Aorta (tissue), 5 donors: Measurements from ENCODE around the gene TMEM245. TPM values are rescaled to one million over a fixed set of nuclear protein-coding genes. Genes with fewer than 3 reads are reported as not detected.
"Not testable (repeated sequence)": the region's sequence is repeated elsewhere in the genome, so short reads cannot be mapped to it uniquely, and the experiment has no call there.

Source experiments
- ATAC-seq: fragments of 200-7000 bp; cut with Tn5 transposase; one replicate; pipeline ENCODE4 v1.9.1; 2022; ENCODE audit warnings: moderate library complexity; ENCODE audit not compliant: low FRiP score
- DNase-seq, 2 donors: peaks; one replicate each; pipeline ENCODE4 v3.0.0-alpha.2; 2020
- H3K27ac ChIP-seq, 2 donors: one replicate each; pipeline ENCODE4 v1.5.1; 2013; ENCODE audit warnings: low read length in 2 of 2, mild to moderate bottlenecking in 2 of 2, moderate library complexity in 2 of 2, control low read depth in 1 of 2, inconsistent platforms in 1 of 2, low read depth in 1 of 2
- H3K27me3 ChIP-seq, 2 donors: one replicate each; pipeline ENCODE4 v1.6.1; 2013; ENCODE audit warnings: control low read depth in 1 of 2, low read length in 1 of 2, mild to moderate bottlenecking in 1 of 2, moderate library complexity in 1 of 2; ENCODE audit not compliant: insufficient read depth in 2 of 2, control insufficient read depth in 1 of 2
- H3K36me3 ChIP-seq, 2 donors: one replicate each; pipeline ENCODE4 v1.6.1; 2013; ENCODE audit warnings: control low read depth in 1 of 2, low read length in 1 of 2, mild to moderate bottlenecking in 1 of 2; ENCODE audit not compliant: insufficient read depth in 2 of 2, control insufficient read depth in 1 of 2
- H3K4me1 ChIP-seq, 2 donors: one replicate each; pipeline ENCODE4 v1.6.1; 2013; ENCODE audit warnings: low read length in 2 of 2, control low read depth in 1 of 2, mild to moderate bottlenecking in 1 of 2, moderate library complexity in 1 of 2; ENCODE audit not compliant: insufficient read depth in 2 of 2, control insufficient read depth in 1 of 2
- H3K4me3 ChIP-seq, 2 donors: one replicate each; pipeline ENCODE4 v1.5.1; 2013; ENCODE audit warnings: low read length in 2 of 2, control low read depth in 1 of 2, mild to moderate bottlenecking in 1 of 2
- H3K9me3 ChIP-seq: one replicate; pipeline ENCODE4 v1.6.1; 2013; ENCODE audit warnings: mild to moderate bottlenecking, low read length; ENCODE audit not compliant: control insufficient read depth
- WGBS, 2 donors: extraction: QIAGEN DNeasy Blood & Tissue Kit; methylation state at CpG; one replicate each; pipeline ENCODE4 v1.1.7; 2013; 5-methylcytosine and 5-hydroxymethylcytosine counted together
- intact Hi-C, 2 donors: fragments of 100-400 bp; cut with DNase I; formaldehyde crosslinking; loops; one replicate each; pipeline versions ENCODE4 v1.14.2 to v1.15.0; 2022
- polyA plus RNA-seq, 2 donors: library from polyadenylated mRNA; stranded (reverse); fragments of 200-250 nt; gene quantifications; one replicate each; pipeline ENCODE4 v1.2.3, GENCODE V29; 2013
- total RNA-seq, 2 donors: library from RNA; stranded (reverse); fragmentation: NEBNext Ultra II Directional; extraction: Animal tissue kit (Norgen Biotek cat#: 25700); gene quantifications; one replicate each; pipeline ENCODE4 v1.2.1, GENCODE V29; 2021
- donor health status: healthy with polysubstance abuse.
- donor health status: Bipolar disorder and iron deficiency.
- donor health status: DM: no; HTN: no; CAD: no.
- donor health status: DM: no; HTN: no; CAD: no.
- donor health status: DM: yes; HTN: yes; CAD: no.

The TMEM245 gene
- total and polyA plus RNA-seq, 4 donors: 10.1 to 60.1 (median 36.4) TPM

- WGBS, 2 donors: 93 to 94% methylated on average over 5 of the region's 5 CpGs
Observed at GRCh38 chr9:109141375-109141774, 21.6 kb upstream of the TMEM245 start.

DNA sequence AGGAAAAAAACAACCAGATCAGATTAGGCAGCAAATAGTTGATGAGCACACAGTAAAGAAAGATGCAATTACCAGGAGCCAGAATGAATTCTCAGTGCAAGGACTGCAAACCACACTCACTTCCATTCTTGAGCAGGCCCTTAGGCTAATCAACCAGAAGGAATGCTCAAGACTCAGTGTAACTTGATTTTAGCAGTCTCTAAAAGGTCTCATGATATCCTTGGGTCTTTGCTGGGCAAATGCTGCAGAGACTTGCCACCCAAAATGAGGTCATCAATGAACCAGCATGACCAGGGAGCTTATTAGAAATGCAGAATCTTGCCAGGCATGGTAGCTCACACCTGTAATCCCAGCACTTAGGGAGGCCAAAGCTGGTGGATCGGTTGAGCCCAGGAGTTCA is 20.1 kb upstream of the TMEM245 start:
- DNase-seq: no peak
- intact Hi-C loops: no loop called here
- no peak for ATAC-seq
- H3K36me3 ChIP-seq: no peaks in the 10 kb centered on the region
- no peaks in the 10 kb centered on the region for H3K9me3 ChIP-seq
- no peaks in the 10 kb centered on the region for H3K4me1 ChIP-seq
- no peaks in the 10 kb centered on the region for H3K27me3 ChIP-seq
- 51 to 97% methylated on average over 1 of the region's 1 CpG for WGBS, 2 donors
- H3K4me3 ChIP-seq: no peak overlapping the region
- no peak overlapping the region for H3K27ac ChIP-seq

More at GRCh38 chr9:109141375-109141774, 21.6 kb upstream of the TMEM245 start:
- ATAC-seq (no peak), DNase-seq (no peak)
- intact Hi-C loops: no loop called here
- no peaks in the 10 kb centered on the region for H3K4me1 ChIP-seq
- no peaks in the 10 kb centered on the region for H3K36me3 ChIP-seq
- H3K27ac ChIP-seq: no peak overlapping the region
- no peaks in the 10 kb centered on the region for H3K27me3 ChIP-seq
- no peaks in the 10 kb centered on the region for H3K9me3 ChIP-seq
- no peak overlapping the region for H3K4me3 ChIP-seq

GRCh38 chr9:109138421-109138820 is 18.7 kb upstream of the TMEM245 start:
- Histone ChIP-seq H3K4me3 (no peak overlapping the region), H3K4me1 (no peaks in the 10 kb centered on the region), H3K27ac (no peak overlapping the region), H3K27me3 (no peaks in the 10 kb centered on the region), H3K36me3 (no peaks in the 10 kb centered on the region), H3K9me3 (no peaks in the 10 kb centered on the region)
- DNase-seq (no peak), ATAC-seq (no peak)
- WGBS, 2 donors: 90% methylated on average over 2 of the region's 2 CpGs
- intact Hi-C loops: no loop called here

GRCh38 chr9:109134167-109134578 is 14.4 kb upstream of the TMEM245 start:
- Histone ChIP-seq H3K9me3 (no peaks in the 10 kb centered on the region), H3K36me3 (no peaks in the 10 kb centered on the region), H3K4me1 (no peaks in the 10 kb centered on the region), H3K4me3 (no peak overlapping the region), H3K27me3 (no peaks in the 10 kb centered on the region), H3K27ac (no peak overlapping the region)
- DNase-seq (no peak), ATAC-seq (no peak)
- intact Hi-C loops: no loop called here
- WGBS, 2 donors: 89 to 92% methylated on average over 1 of the region's 1 CpG

DNA sequence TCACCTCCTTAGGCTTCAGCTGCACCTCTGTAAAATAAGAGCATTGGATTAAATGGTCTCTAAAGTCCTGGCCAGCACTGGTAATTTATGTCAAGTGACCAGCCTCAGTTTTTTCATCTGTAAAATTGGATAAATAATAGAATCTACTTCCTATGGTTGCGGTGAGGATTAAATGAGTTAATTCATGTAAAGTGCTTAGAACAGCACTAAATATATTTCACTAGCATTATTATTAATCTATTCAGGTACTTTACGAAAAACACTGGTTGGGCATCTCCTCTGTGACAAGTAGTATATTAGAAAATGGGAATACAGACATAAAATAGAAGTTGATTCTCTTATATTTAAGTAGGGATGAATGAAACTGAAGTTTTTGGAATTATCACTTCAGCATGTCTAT is 13.8 kb upstream of the TMEM245 start:
- intact Hi-C loops: no loop called here

GRCh38 chr9:109132567-109133021 is 12.8 kb upstream of the TMEM245 start:
- DNase-seq: no peak
- Histone ChIP-seq H3K4me1 (no peaks in the 10 kb centered on the region), H3K9me3 (no peaks in the 10 kb centered on the region), H3K4me3 (no peak overlapping the region), H3K27me3 (no peaks in the 10 kb centered on the region), H3K36me3 (no peaks in the 10 kb centered on the region), H3K27ac (no peak overlapping the region)
- no peak for ATAC-seq
- intact Hi-C loops: no loop called here
- 65 to 72% methylated on average over 2 of the region's 2 CpGs for WGBS, 2 donors

More for the DNA sequence above, 13.8 kb upstream of the TMEM245 start:
- Histone ChIP-seq H3K9me3 (no peaks in the 10 kb centered on the region), H3K27ac (no peak overlapping the region), H3K4me3 (no peak overlapping the region), H3K4me1 (no peaks in the 10 kb centered on the region), H3K27me3 (no peaks in the 10 kb centered on the region), H3K36me3 (no peaks in the 10 kb centered on the region)
- no peak for DNase-seq
- WGBS, 2 donors: 87 to 93% methylated on average over 2 of the region's 2 CpGs
- ATAC-seq: no peak

DNA sequence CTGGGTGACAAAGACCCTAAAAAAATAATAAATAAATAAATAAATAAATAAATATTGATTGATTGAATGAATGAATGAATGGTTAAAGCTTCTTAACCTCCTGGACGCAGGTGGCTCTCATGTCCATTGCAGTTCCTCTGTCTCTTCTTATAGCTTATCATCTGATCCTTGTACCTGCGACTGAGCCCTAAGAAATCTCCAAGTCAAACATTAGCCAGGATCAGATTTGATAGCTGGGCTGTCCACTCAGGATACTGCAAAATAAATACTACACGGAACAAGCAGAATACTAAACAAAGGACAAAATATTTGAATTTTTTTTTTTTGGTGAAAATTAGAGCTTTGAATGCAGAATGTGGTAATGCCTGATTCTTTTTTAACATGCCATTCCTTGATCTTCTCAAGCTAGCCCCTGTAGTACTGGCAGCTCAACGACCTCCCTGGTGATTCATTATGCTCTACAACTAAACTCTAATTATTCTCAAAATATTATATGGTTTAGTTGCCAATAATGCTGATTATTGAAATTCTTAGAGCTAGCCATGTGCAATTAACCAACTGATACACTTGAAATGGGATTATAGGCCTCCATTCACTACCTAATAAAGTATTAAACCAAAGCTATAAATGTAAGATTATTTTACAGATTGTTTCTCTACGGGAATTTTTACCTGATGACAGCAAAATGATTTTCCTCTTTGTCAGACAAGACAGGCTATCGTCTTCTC is 9.9 kb upstream of the TMEM245 start:
- H3K36me3 ChIP-seq: no peaks in the 10 kb centered on the region
- H3K27me3 ChIP-seq: no peaks in the 10 kb centered on the region
- WGBS, 2 donors: 83 to 85% methylated on average over 6 of the region's 6 CpGs
- H3K27ac ChIP-seq: no peak overlapping the region
- intact Hi-C loops: no loop called here
- no peaks in the 10 kb centered on the region for H3K9me3 ChIP-seq
- DNase-seq (no peak), ATAC-seq (no peak)
- no peak overlapping the region for H3K4me3 ChIP-seq
- no peaks in the 10 kb centered on the region for H3K4me1 ChIP-seq

- DNase-seq, H3K4me1 ChIP-seq, ATAC-seq, H3K27ac ChIP-seq, H3K9me3 ChIP-seq, H3K27me3 ChIP-seq, H3K36me3 ChIP-seq, intact Hi-C loops, H3K4me3 ChIP-seq: not testable (repeated sequence)
- WGBS, 2 donors: 71 to 78% methylated on average over 4 of the region's 4 CpGs
Observed at GRCh38 chr9:109126671-109127070, 6.9 kb upstream of the TMEM245 start.

DNA sequence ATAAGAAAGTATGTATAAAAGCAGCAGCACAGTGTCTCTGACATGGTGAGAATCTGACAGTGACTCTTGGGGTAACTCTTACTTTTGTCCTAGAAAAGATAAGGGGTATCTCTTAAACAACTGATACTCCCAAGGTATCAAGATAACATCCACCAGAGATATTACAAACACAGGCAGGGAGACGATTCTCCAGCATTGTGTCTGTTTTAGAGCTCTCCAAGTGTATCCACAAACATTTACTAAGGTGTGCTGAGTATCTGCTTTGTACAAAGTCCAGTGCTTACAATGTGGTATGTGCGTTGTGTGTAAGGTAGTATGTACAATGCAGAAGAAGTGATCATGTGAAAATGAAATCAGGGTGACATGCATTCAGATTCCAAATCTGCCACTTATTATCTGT is 4.4 kb upstream of the TMEM245 start:
- Histone ChIP-seq H3K27ac (no peak overlapping the region), H3K9me3 (no peaks in the 10 kb centered on the region), H3K4me3 (no peak overlapping the region), H3K36me3 (no peaks in the 10 kb centered on the region), H3K4me1 (no peaks in the 10 kb centered on the region), H3K27me3 (no peaks in the 10 kb centered on the region)
- no peak for DNase-seq
- intact Hi-C loops: no loop called here
- no peak for ATAC-seq
- 73 to 77% methylated on average over 2 of the region's 2 CpGs for WGBS, 2 donors
